ENCODE data around the gene CHMP2B. TPM values are rescaled to one million over a fixed set of nuclear protein-coding genes. Genes with fewer than 3 reads are reported as not detected.

Gene CHMP2B
- total RNA-seq = 21.7 and 22.0 TPM in 2 replicates

GRCh38 chr3:87227104-87227834, at the start of gene CHMP2B:
TSS of gene CHMP2B (plus strand) at chr3:87227309. CDS start at chr3:87227523, 214 bp downstream.

GRCh38 chr3:87276484-87276883, 49.4 kb downstream of the CHMP2B start, which contains the start of gene POU1F1:
TSS of gene POU1F1 (minus strand) at chr3:87276584. CDS start at chr3:87276462, 122 bp downstream.

Other genes with a start within 250 kb of the CHMP2B start
- 74.9 and 76.0 TPM in 2 replicates for gene VGLL3, start 236.2 kb upstream of the CHMP2B start, total RNA-seq
- gene POU1F1, start 49.3 kb downstream of the CHMP2B start, total RNA-seq = not detected in 2 replicates